ENCODE results near the gene KCNT2. TPM values are rescaled to one million over a fixed set of nuclear protein-coding genes. Genes with fewer than 3 reads are reported as not detected.

Gene KCNT2
- total and polyA plus RNA-seq, 2 of the 8 experiments (the other 6 are each of a cell fraction or from before 2014, with no cell fraction given) = 2.3 to 10.2 TPM

DNA sequence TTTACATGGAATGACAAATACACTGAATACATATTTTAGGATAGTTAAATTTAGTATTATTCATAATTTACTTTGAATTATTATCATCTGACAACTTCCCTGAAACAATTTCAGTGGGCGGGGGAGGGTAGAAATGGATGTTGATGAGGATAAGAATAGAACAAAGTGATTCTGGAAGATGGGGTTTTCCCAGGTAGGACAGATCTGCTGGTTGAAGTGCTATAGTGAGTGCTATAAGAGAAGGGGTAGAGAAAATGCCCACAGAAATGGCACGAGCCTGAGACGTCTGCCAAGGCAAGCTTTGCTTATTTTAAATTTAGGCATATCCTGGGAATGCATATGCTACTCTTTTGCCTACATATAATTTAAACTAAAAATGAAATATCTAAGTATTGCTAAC, 46.8 kb upstream of the KCNT2 start:
- H2BK20ac ChIP-seq (ENCODE audit: low read length) = no peak overlapping the region
- no peak overlapping the region for H3K4me2 ChIP-seq (ENCODE audit: insufficient read depth in 1 of 2, low read depth in 2 of 2, low read length in 2 of 2)
- DNase-seq (ENCODE audit: low read depth in 1 of 2, low spot score in 2 of 2) (no peak), FAIRE-seq (no peak)
- H4K8ac ChIP-seq (ENCODE audit: extremely low read depth, insufficient read depth, low read length) = no peak overlapping the region
- no peaks in the 10 kb centered on the region for H3K4me1 ChIP-seq (replicated peaks in 1 of 4; ENCODE audit: control insufficient read depth in 3 of 4, insufficient read depth in 4 of 4, low read length in 3 of 4)
- CTCF ChIA-PET (ENCODE audit: partially characterized antibody) = interaction anchor here (1.4 kb wide), 1 partner anchor 300 kb away, joined by 3 read pairs; no protein-coding TSS in a partner anchor
- H3K14ac ChIP-seq (ENCODE audit: insufficient read length) = no peak overlapping the region
- H3K9me3 ChIP-seq (ENCODE audit: insufficient read depth in 2 of 2, low read depth in 1 of 2, low read length in 1 of 2) = no peaks in the 10 kb centered on the region
- H2AK5ac ChIP-seq (ENCODE audit: low read depth, low read length) = no peak overlapping the region
- WGBS, 2 experiments (ENCODE audit: extremely low coverage in 1 of 2, insufficient coverage in 1 of 2, insufficient read length in 1 of 2, insufficient replicate concordance in 2 of 2, low coverage in 1 of 2, low lambda C conversion rate in 2 of 2, missing lambda C conversion rate in 1 of 2) = 87% methylated on average over 3 of the region's 3 CpGs; no CpG with 5 or more reads in 1 of the 2 experiments
- no peak overlapping the region for H2BK12ac ChIP-seq (ENCODE audit: low read depth, low read length)
- no peak overlapping the region for H3K56ac ChIP-seq (replicated peaks; ENCODE audit: insufficient read length, low read depth, low read length)
- H3K4me3 ChIP-seq (ENCODE audit: extremely low read depth in 1 of 4, insufficient read depth in 2 of 4, low read depth in 3 of 4, low read length in 4 of 4) = no peak overlapping the region
- POLR2A ChIA-PET (ENCODE audit: partially characterized antibody) = no interaction called here
- H2AFZ ChIP-seq (ENCODE audit: low read length) = no peak overlapping the region
- H3K23me2 ChIP-seq (ENCODE audit: low read depth, low read length) = no peaks in the 10 kb centered on the region
- H3K23ac ChIP-seq (ENCODE audit: insufficient read length) = no peak overlapping the region
- no peaks in the 10 kb centered on the region for H3K79me1 ChIP-seq (ENCODE audit: low read depth, low read length)
- H3K18ac ChIP-seq (ENCODE audit: extremely low read depth, low read length) = no peak overlapping the region
- no peak overlapping the region for H3K4ac ChIP-seq (replicated peaks; ENCODE audit: insufficient read length, low read depth, low read length)
- H4K5ac ChIP-seq (ENCODE audit: insufficient read length, low read depth, low read length) = no peak overlapping the region
- TF ChIP-seq RXRA (IDR thresholded peaks at IDR 0.05; ENCODE audit: insufficient read depth, low read depth, low read length) (no peak), CEBPB (IDR thresholded peaks at IDR 0.05; ENCODE audit: low read depth, low read length) (no peak)
- no peaks in the 10 kb centered on the region for H3K36me3 ChIP-seq (ENCODE audit: control insufficient read depth in 2 of 4, insufficient read depth in 4 of 4, low read length in 3 of 4)
- H3K79me2 ChIP-seq (ENCODE audit: control insufficient read depth in 1 of 2, insufficient read depth in 2 of 2, low read length in 2 of 2) = no peaks in the 10 kb centered on the region
- H3K9ac ChIP-seq (replicated peaks in 1 of 4; ENCODE audit: extremely low read depth in 1 of 4, low read depth in 3 of 4, low read length in 3 of 4) = no peak overlapping the region
- no peaks in the 10 kb centered on the region for H3K27me3 ChIP-seq (replicated peaks in 1 of 4; ENCODE audit: control insufficient read depth in 3 of 4, extremely low read depth in 1 of 4, insufficient read depth in 3 of 4, low read length in 3 of 4)
- no peaks in the 10 kb centered on the region for H4K20me1 ChIP-seq (replicated peaks in 1 of 2; ENCODE audit: control insufficient read depth in 1 of 2, insufficient read depth in 2 of 2, low read length in 2 of 2)
- H2BK15ac ChIP-seq (ENCODE audit: low read length) = no peak overlapping the region
- no peak overlapping the region for H2BK120ac ChIP-seq (replicated peaks; ENCODE audit: low read depth, low read length)
- no peak overlapping the region for H2BK5ac ChIP-seq (ENCODE audit: low read depth, low read length)
- H4K91ac ChIP-seq (replicated peaks; ENCODE audit: insufficient read length, low read length) = no peak overlapping the region
- H3K27ac ChIP-seq (ENCODE audit: low read depth, low read length) = no peak overlapping the region

All from H1 (cell line).